HepG2 (cell line): ENCODE results near the gene STUB1. TPM values are rescaled to one million over a fixed set of nuclear protein-coding genes. Genes with fewer than 3 reads are reported as not detected.
"Not testable (repeated sequence)": the region's sequence is repeated elsewhere in the genome, so short reads cannot be mapped to it uniquely, and the experiment has no call there.

Experiments used
- ADNP ChIP-seq: sonication (generic); formaldehyde crosslinking; IDR thresholded peaks from 2 replicates; pipeline ENCODE4 v1.4.0; 2020; ENCODE audit warnings: missing genetic modification reagents
- BHLHE40 ChIP-seq: IDR thresholded peaks from 2 replicates; pipeline ENCODE4 v1.6.1; 2011; ENCODE audit warnings: low read length, improper control_type of control experiment
- CEBPG ChIP-seq: IDR thresholded peaks from 2 replicates; pipeline ENCODE4 v1.6.1; 2016
- ELF3 ChIP-seq: IDR thresholded peaks from 2 replicates; pipeline ENCODE4 v1.6.1; 2016; ENCODE audit warnings: missing genetic modification reagents, missing compliant biosample characterization
- EP300 ChIP-seq, 3 experiments: sonication (generic) in 1 of 3; formaldehyde crosslinking in 1 of 3; IDR thresholded peaks; 2 replicates each; pipeline versions ENCODE4 v1.5.1 to v1.6.1; 2011 to 2020; ENCODE audit warnings: low read depth in 2 of 3, low read length in 2 of 3, borderline replicate concordance in 1 of 3, improper control_type of control experiment in 1 of 3, mild to moderate bottlenecking in 1 of 3, missing genetic modification reagents in 1 of 3, moderate library complexity in 1 of 3
- FOSL1 ChIP-seq: sonication (generic); formaldehyde crosslinking; IDR thresholded peaks from 2 replicates; pipeline ENCODE4 v1.9.0; 2021; ENCODE audit warnings: missing genetic modification reagents, borderline replicate concordance
- FOSL2 ChIP-seq: sonication (generic); formaldehyde crosslinking; IDR thresholded peaks from 2 replicates; pipeline ENCODE4 v1.4.0; 2020; ENCODE audit warnings: missing genetic modification reagents
- FOXA1 ChIP-seq, 2 experiments: fragments of 450-650 bp in 1 of 2; sonication (generic) in 1 of 2; formaldehyde crosslinking in 1 of 2; IDR thresholded peaks; 2 replicates each; pipeline versions ENCODE4 v1.4.0 to v1.6.1; 2016 to 2020; ENCODE audit warnings: missing genetic modification reagents in 1 of 2
- FOXO1 ChIP-seq: sonication (generic); formaldehyde crosslinking; IDR thresholded peaks from 2 replicates; pipeline ENCODE4 v1.4.0; 2020; ENCODE audit warnings: missing genetic modification reagents
- GATAD2A ChIP-seq: IDR thresholded peaks from 2 replicates; pipeline ENCODE4 v1.6.1; 2016
- KDM1A ChIP-seq: IDR thresholded peaks from 2 replicates; pipeline ENCODE4 v1.6.1; 2016; ENCODE audit warnings: missing compliant biosample characterization
- NR2F6 ChIP-seq, 2 experiments: IDR thresholded peaks; 2 replicates each; pipeline ENCODE4 v1.6.1; 2016; ENCODE audit warnings: antibody characterized with exemption in 1 of 2, mild to moderate bottlenecking in 1 of 2
- PITX1 ChIP-seq: sonication (generic); formaldehyde crosslinking; IDR thresholded peaks from 2 replicates; pipeline ENCODE4 v1.5.1; 2020; ENCODE audit warnings: mild to moderate bottlenecking, missing genetic modification reagents
- SOX13 ChIP-seq, 3 experiments: fragments of 450-650 bp in 1 of 3; sonication (generic) in 1 of 3; formaldehyde crosslinking in 1 of 3; IDR thresholded peaks in 2 of 3; conservative IDR thresholded peaks in 1 of 3; 2 replicates each; pipeline versions ENCODE4 v1.5.0 to v1.6.1; 2016 to 2020; ENCODE audit warnings: antibody characterized with exemption in 1 of 3, mild to moderate bottlenecking in 1 of 3, missing compliant biosample characterization in 1 of 3, missing genetic modification reagents in 1 of 3, moderate library complexity in 1 of 3
- SP5 ChIP-seq: IDR thresholded peaks from 2 replicates; pipeline ENCODE4 v1.6.1; 2016; ENCODE audit warnings: low read depth, borderline replicate concordance
- STAG1 ChIP-seq: sonication (generic); formaldehyde crosslinking; IDR thresholded peaks from 2 replicates; pipeline ENCODE4 v1.4.0; 2020; ENCODE audit warnings: missing genetic modification reagents
- ZFX ChIP-seq: sonication (generic); formaldehyde crosslinking; IDR thresholded peaks from 2 replicates; pipeline ENCODE4 v1.4.0; 2020; ENCODE audit warnings: mild to moderate bottlenecking, low read depth, missing genetic modification reagents, moderate library complexity
- ZMYM2 ChIP-seq: sonication (generic); formaldehyde crosslinking; IDR thresholded peaks from 2 replicates; pipeline ENCODE4 v1.8.0; 2022; ENCODE audit warnings: mild to moderate bottlenecking, missing genetic modification reagents
- ZNF263 ChIP-seq: sonication (generic); formaldehyde crosslinking; IDR thresholded peaks from 2 replicates; pipeline ENCODE4 v1.4.0; 2020; ENCODE audit warnings: missing genetic modification reagents
- ZNF580 ChIP-seq: IDR thresholded peaks from 2 replicates; pipeline ENCODE4 v1.6.1; 2016; ENCODE audit warnings: low read depth, borderline replicate concordance
- polyA plus RNA-seq, 8 experiments: library from polyadenylated mRNA; depleted of rRNA in 3 of 8; stranded (reverse) in 7 of 8; unstranded in 1 of 8; fragments of >200 nt; fragmentation: Illumina TruSeq in 4 of 8; extraction: Trizol in 4 of 8; gene quantifications; 2 replicates each; pipeline versions ENCODE4 v1.2.1 to v1.2.3, GENCODE V29; 2011 to 2016; ENCODE audit warnings: low read depth in 4 of 8, missing spikeins in 1 of 8, mixed read lengths in 1 of 8; ENCODE audit not compliant: insufficient read depth in 1 of 8
- total RNA-seq, 5 experiments: library from RNA; depleted of rRNA; stranded (reverse); fragments of >200 nt; fragmentation: Illumina TruSeq; extraction: Trizol; gene quantifications; 2 replicates each; pipeline ENCODE4 v1.2.3, GENCODE V29; 2016; ENCODE audit warnings: low read depth in 1 of 5
- TF ChIP-seq, protein P1 (sequence below): IDR thresholded peaks from 2 replicates; pipeline ENCODE4 v1.6.1; 2018; ENCODE audit warnings: missing genetic modification reagents, mild to moderate bottlenecking, missing compliant biosample characterization
- TF ChIP-seq, protein P2 (sequence below): sonication (generic); formaldehyde crosslinking; IDR thresholded peaks from 2 replicates; pipeline ENCODE4 v1.4.0; 2020; ENCODE audit warnings: missing genetic modification reagents, borderline replicate concordance
- TF ChIP-seq, protein P3 (sequence below): IDR thresholded peaks from 2 replicates; pipeline ENCODE4 v1.6.1; 2016

The STUB1 gene
- total and polyA plus RNA-seq, 2 of the 13 experiments (the other 11 are each of a cell fraction or from before 2014, with no cell fraction given), result 52.9 to 78.2 TPM

DNA sequence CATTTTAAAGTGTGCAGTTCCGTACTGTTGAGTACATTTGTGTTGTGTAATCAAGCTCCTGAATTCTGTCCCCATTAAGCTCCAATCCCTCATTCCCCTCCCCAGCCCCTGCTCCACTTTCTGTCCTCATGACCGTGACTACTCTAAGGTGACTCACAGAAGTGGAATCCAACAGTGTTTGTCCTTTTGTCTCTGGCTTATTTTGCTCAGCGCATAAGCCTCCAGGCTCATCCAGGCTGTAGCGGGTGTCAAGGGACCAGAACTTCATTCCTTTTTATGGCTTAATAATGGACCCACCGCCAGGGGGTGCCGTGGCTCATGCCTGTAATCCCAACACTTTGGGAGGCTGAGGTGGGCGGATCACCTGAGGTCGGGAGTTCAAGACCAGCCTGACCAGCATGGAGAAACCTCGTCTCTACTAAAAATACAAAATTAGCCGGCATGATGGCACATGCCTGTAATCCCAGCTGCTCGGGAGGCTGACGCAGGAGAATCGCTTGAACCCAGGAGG is 32.6 kb downstream of the STUB1 start (continued):
- TF ChIP-seq ZNF580 (CRISPR knock-in tag) (0 out of 2 replicates have a peak, but pooled peaks have one; percentile 43), KDM1A (CRISPR knock-in tag) (peak; percentile 73; the same call in 1 of the 2 replicates), FOXA1 (CRISPR knock-in tag; IDR thresholded peaks at IDR 0.05) (peak; percentile 3; the same call in 1 of the 2 replicates), FOXO1 (CRISPR knock-in tag) (peak; percentile 15; the same call in 1 of the 2 replicates), ELF3 (CRISPR knock-in tag) (peak; percentile 29; the same call in 1 of the 2 replicates), FOSL2 (CRISPR knock-in tag) (peak; percentile 97), SP5 (CRISPR knock-in tag) (peak; percentile 37; the same call in 1 of the 2 replicates), GATAD2A (CRISPR knock-in tag) (0 out of 2 replicates have a peak, but pooled peaks have one; percentile 18), SOX13 (CRISPR knock-in tag; conservative IDR thresholded peaks at IDR 0.05 in 1 of 2, IDR thresholded peaks at IDR 0.05 in 1 of 2) (peak in 1 of 2 experiments; percentile 26; a peak in 1 of 4 replicates), ZFX (CRISPR knock-in tag) (peak; percentile 32; the same call in 1 of the 2 replicates), PITX1 (CRISPR knock-in tag) (peak; percentile 46; the same call in 1 of the 2 replicates), ADNP (CRISPR knock-in tag) (peak; percentile 79), NR2F6 (CRISPR knock-in tag; IDR thresholded peaks at IDR 0.05) (0 out of 2 replicates have a peak, but pooled peaks have one; percentile 20), ZMYM2 (CRISPR knock-in tag) (peak; percentile 89), BHLHE40 (0 out of 2 replicates have a peak, but pooled peaks have one; percentile 33), EP300 (IDR thresholded peaks at IDR 0.05; ENCODE audit: low read depth in 2 of 2, low read length in 2 of 2) (0 out of 4 replicates have a peak, but pooled peaks of 1 of the 2 experiments have one; percentile 21), EP300 (CRISPR knock-in tag; IDR thresholded peaks at IDR 0.05; ENCODE audit: borderline replicate concordance) (peak; percentile 31; the same call in 1 of the 2 replicates), CEBPG (CRISPR knock-in tag) (0 out of 2 replicates have a peak, but pooled peaks have one; percentile 22), FOSL1 (CRISPR knock-in tag) (peak; percentile 63; the same call in 1 of the 2 replicates), ZNF263 (CRISPR knock-in tag) (peak; percentile 37; the same call in 1 of the 2 replicates), STAG1 (CRISPR knock-in tag) (peak; percentile 55)
- TF ChIP-seq, protein P1, sequence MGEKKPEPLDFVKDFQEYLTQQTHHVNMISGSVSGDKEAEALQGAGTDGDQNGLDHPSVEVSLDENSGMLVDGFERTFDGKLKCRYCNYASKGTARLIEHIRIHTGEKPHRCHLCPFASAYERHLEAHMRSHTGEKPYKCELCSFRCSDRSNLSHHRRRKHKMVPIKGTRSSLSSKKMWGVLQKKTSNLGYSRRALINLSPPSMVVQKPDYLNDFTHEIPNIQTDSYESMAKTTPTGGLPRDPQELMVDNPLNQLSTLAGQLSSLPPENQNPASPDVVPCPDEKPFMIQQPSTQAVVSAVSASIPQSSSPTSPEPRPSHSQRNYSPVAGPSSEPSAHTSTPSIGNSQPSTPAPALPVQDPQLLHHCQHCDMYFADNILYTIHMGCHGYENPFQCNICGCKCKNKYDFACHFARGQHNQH (CRISPR knock-in tag), result peak; percentile 48; the same call in 1 of the 2 replicates
- not testable (repeated sequence) for TF ChIP-seq FOXA1, SOX13, NR2F6 (IDR thresholded peaks at IDR 0.05)
- TF ChIP-seq, protein P2, sequence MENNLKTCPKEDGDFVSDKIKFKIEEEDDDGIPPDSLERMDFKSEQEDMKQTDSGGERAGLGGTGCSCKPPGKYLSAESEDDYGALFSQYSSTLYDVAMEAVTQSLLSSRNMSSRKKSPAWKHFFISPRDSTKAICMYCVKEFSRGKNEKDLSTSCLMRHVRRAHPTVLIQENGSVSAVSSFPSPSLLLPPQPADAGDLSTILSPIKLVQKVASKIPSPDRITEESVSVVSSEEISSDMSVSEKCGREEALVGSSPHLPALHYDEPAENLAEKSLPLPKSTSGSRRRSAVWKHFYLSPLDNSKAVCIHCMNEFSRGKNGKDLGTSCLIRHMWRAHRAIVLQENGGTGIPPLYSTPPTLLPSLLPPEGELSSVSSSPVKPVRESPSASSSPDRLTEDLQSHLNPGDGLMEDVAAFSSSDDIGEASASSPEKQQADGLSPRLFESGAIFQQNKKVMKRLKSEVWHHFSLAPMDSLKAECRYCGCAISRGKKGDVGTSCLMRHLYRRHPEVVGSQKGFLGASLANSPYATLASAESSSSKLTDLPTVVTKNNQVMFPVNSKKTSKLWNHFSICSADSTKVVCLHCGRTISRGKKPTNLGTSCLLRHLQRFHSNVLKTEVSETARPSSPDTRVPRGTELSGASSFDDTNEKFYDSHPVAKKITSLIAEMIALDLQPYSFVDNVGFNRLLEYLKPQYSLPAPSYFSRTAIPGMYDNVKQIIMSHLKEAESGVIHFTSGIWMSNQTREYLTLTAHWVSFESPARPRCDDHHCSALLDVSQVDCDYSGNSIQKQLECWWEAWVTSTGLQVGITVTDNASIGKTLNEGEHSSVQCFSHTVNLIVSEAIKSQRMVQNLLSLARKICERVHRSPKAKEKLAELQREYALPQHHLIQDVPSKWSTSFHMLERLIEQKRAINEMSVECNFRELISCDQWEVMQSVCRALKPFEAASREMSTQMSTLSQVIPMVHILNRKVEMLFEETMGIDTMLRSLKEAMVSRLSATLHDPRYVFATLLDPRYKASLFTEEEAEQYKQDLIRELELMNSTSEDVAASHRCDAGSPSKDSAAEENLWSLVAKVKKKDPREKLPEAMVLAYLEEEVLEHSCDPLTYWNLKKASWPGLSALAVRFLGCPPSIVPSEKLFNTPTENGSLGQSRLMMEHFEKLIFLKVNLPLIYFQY (CRISPR knock-in tag), result 0 out of 2 replicates have a peak, but pooled peaks have one; percentile 30
- TF ChIP-seq, protein P3, sequence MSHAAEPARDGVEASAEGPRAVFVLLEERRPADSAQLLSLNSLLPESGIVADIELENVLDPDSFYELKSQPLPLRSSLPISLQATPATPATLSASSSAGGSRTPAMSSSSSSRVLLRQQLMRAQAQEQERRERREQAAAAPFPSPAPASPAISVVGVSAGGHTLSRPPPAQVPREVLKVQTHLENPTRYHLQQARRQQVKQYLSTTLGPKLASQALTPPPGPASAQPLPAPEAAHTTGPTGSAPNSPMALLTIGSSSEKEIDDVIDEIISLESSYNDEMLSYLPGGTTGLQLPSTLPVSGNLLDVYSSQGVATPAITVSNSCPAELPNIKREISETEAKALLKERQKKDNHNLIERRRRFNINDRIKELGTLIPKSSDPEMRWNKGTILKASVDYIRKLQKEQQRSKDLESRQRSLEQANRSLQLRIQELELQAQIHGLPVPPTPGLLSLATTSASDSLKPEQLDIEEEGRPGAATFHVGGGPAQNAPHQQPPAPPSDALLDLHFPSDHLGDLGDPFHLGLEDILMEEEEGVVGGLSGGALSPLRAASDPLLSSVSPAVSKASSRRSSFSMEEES (CRISPR knock-in tag), result peak; percentile 83; the same call in 1 of the 2 replicates
